Subcutaneous abdominal adipose tissue (tissue), 5 donors: ENCODE measurements around the gene PQBP1.

Experiments
- H3K27ac ChIP-seq: one replicate; pipeline ENCODE4 v1.7.0; 2013; ENCODE audit warnings: low read depth, mild to moderate bottlenecking, inconsistent platforms, low read length, moderate library complexity
- H3K27me3 ChIP-seq, 5 donors: one replicate each; pipeline ENCODE4 v1.7.0; 2013; ENCODE audit warnings: low read length in 5 of 5, inconsistent platforms in 1 of 5; ENCODE audit not compliant: control insufficient read depth in 5 of 5, insufficient read depth in 4 of 5
- H3K36me3 ChIP-seq, 5 donors: one replicate each; pipeline ENCODE4 v1.7.0; 2013; ENCODE audit warnings: low read length in 5 of 5; ENCODE audit not compliant: control insufficient read depth in 5 of 5, insufficient read depth in 5 of 5
- H3K4me1 ChIP-seq, 5 donors: one replicate each; pipeline ENCODE4 v1.7.0; 2013; ENCODE audit warnings: low read length in 5 of 5, mild to moderate bottlenecking in 3 of 5, moderate library complexity in 1 of 5; ENCODE audit not compliant: control insufficient read depth in 5 of 5, insufficient read depth in 5 of 5
- H3K4me3 ChIP-seq, 5 donors: one replicate each; pipeline ENCODE4 v1.7.0; 2013; ENCODE audit warnings: low read length in 5 of 5, low read depth in 1 of 5
- H3K9ac ChIP-seq, 5 donors: one replicate each; pipeline ENCODE4 v1.7.0; 2013; ENCODE audit warnings: low read length in 5 of 5, mild to moderate bottlenecking in 4 of 5, moderate library complexity in 3 of 5
- H3K9me3 ChIP-seq, 5 donors: one replicate each; pipeline ENCODE4 v1.7.0; 2013; ENCODE audit warnings: low read length in 5 of 5; ENCODE audit not compliant: control insufficient read depth in 5 of 5
- donor health status: healthy.
- donor health status: healthy.
- donor health status: healthy.
- donor health status: healthy.
- donor health status: healthy.

The PQBP1 gene

DNA sequence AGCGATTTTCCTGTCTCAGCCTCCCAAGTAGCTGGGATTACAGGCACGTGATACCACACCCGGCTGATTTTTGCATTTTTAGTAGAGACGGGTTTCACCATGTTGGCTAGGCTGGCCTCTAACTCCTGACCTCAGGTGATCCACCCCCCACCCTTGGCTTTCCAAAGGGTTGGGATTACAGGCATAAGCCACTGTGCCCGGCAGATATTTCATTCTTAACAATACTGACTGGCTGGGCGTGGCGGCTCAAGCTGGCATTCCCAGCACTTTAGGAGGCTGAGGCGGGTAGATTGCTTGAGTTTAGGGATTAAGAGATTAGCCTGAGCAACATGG, 1.3 kb downstream of the PQBP1 start:
- no peak overlapping the region for H3K9ac ChIP-seq
- peaks cover 0 to 38% (median 21%) of the 10 kb centered on the region in 5 donors for H3K36me3 ChIP-seq
- no peak overlapping the region for H3K4me3 ChIP-seq
- H3K9me3 ChIP-seq, result peaks cover 0 to 10% (median 7%) of the 10 kb centered on the region in 5 donors
- peaks cover 0 to 5% (median 5%) of the 10 kb centered on the region in 5 donors for H3K27me3 ChIP-seq
- peaks cover 2 to 16% (median 16%) of the 10 kb centered on the region in 5 donors for H3K4me1 ChIP-seq
- no peak overlapping the region for H3K27ac ChIP-seq

DNA sequence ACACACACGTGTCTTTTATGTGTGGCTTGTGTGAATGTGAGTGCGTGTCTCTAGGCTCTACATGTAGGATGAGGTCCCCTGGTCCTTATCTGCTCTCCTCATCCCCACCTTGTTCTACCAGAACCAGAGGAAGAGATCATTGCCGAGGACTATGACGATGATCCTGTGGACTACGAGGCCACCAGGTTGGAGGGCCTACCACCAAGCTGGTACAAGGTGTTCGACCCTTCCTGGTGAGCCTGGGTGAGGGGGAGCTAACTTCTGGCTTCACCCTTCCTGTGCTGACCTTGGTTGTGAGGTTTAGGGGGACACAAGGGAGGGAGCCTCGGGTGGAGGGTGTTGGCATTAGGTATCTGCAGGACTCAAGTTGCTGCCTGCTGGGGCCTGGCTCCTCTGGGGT, 3.3 kb downstream of the PQBP1 start:
- Histone ChIP-seq H3K4me1 (peaks cover 2 to 16% (median 16%) of the 10 kb centered on the region in 5 donors), H3K4me3 (no peak overlapping the region), H3K9me3 (peaks cover 0 to 10% (median 7%) of the 10 kb centered on the region in 5 donors), H3K27me3 (peaks cover 0 to 7% (median 5%) of the 10 kb centered on the region in 5 donors), H3K27ac (no peak overlapping the region), H3K9ac (no peak overlapping the region), H3K36me3 (peaks cover 0 to 48% (median 29%) of the 10 kb centered on the region in 5 donors)

DNA sequence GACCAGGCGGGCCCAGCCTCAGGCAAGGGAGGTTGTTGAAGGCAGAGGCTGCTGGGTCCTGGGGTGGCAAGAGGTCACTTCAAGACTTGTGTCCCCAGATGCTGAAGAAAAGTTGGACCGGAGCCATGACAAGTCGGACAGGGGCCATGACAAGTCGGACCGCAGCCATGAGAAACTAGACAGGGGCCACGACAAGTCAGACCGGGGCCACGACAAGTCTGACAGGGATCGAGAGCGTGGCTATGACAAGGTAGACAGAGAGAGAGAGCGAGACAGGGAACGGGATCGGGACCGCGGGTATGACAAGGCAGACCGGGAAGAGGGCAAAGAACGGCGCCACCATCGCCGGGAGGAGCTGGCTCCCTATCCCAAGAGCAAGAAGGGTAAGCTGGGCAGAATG, 4.4 kb downstream of the PQBP1 start:
- Histone ChIP-seq H3K9ac (no peak overlapping the region), H3K27me3 (peaks cover 0 to 7% (median 5%) of the 10 kb centered on the region in 5 donors), H3K9me3 (peaks cover 0 to 10% (median 4%) of the 10 kb centered on the region in 5 donors), H3K27ac (no peak overlapping the region), H3K4me1 (peaks cover 0 to 10% (median 7%) of the 10 kb centered on the region in 5 donors), H3K4me3 (no peak overlapping the region), H3K36me3 (peaks cover 0 to 55% (median 31%) of the 10 kb centered on the region in 5 donors)

DNA sequence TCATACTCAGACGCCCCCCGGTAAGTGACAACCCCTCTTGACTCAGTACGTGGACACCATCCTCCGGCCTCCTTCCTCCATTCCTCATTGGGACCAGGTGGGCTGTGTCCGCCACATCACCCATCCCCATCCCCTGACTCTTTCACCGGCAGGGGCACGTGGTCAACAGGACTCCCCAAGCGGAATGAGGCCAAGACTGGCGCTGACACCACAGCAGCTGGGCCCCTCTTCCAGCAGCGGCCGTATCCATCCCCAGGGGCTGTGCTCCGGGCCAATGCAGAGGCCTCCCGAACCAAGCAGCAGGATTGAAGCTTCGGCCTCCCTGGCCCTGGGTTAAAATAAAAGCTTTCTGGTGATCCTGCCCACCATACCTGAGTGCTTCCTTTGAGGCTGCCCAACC, 5.0 kb downstream of the PQBP1 start:
- H3K27me3 ChIP-seq, result peaks cover 0 to 7% (median 5%) of the 10 kb centered on the region in 5 donors
- H3K4me3 ChIP-seq, result no peak overlapping the region
- peaks cover 0 to 55% (median 31%) of the 10 kb centered on the region in 5 donors for H3K36me3 ChIP-seq
- peaks cover 0 to 10% (median 7%) of the 10 kb centered on the region in 5 donors for H3K4me1 ChIP-seq
- H3K9me3 ChIP-seq, result peaks cover 0 to 5% (median 0%) of the 10 kb centered on the region in 5 donors
- H3K9ac ChIP-seq, result no peak overlapping the region
- H3K27ac ChIP-seq, result no peak overlapping the region

DNA sequence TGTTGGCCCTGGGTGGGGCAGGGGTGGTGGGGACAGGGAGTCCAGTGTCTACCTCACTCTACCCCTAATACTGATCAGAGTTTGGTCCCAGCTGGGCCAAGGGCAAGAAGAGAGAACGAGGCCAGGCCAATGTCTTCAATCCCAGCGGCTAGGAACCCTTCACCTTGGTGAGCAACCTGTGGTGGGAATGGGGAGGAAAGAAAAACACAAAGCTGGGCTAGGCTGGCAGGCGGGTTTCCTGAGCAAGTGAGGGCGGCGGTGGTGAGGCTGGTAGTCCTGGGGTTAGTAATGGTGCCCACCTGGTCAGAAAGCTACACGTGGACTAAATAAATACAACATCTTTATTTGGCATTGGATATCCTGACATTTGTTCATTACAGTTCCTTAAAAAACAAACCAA, 5.6 kb downstream of the PQBP1 start:
- Histone ChIP-seq H3K27ac (no peak overlapping the region), H3K9ac (no peak overlapping the region), H3K9me3 (peaks cover 0 to 2% (median 0%) of the 10 kb centered on the region in 5 donors), H3K4me3 (no peak overlapping the region), H3K27me3 (peaks cover 0 to 7% (median 5%) of the 10 kb centered on the region in 5 donors), H3K4me1 (peaks cover 0 to 8% (median 5%) of the 10 kb centered on the region in 5 donors), H3K36me3 (peaks cover 0 to 55% (median 31%) of the 10 kb centered on the region in 5 donors)

DNA sequence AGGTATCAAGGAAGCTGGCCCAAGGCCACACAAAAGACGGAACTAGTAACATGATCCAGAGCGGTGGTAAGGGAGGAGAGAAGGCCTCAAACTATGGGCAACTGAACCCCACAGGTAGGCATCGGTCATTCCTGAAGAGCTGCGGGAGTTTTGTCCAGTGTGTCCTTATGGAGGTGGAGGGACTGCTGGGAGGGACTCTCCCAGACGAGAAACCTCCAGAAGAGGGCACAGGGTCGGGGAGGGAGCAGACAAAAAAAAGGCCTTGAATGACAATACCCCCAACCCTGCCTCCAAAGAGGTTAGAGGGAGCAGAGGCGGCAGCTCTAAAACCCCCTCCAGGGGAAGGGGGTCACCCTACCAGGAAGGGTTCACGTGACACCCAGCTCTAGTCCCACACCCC, 6.5 kb downstream of the PQBP1 start:
- no peak overlapping the region for H3K9ac ChIP-seq
- peaks cover 0 to 7% (median 5%) of the 10 kb centered on the region in 5 donors for H3K27me3 ChIP-seq
- no peak overlapping the region for H3K27ac ChIP-seq
- peaks cover 0 to 2% (median 0%) of the 10 kb centered on the region in 5 donors for H3K9me3 ChIP-seq
- H3K4me1 ChIP-seq, result peaks cover 0 to under 1% (median 0%) of the 10 kb centered on the region in 5 donors
- peaks cover 0 to 59% (median 32%) of the 10 kb centered on the region in 5 donors for H3K36me3 ChIP-seq
- H3K4me3 ChIP-seq, result no peak overlapping the region

DNA sequence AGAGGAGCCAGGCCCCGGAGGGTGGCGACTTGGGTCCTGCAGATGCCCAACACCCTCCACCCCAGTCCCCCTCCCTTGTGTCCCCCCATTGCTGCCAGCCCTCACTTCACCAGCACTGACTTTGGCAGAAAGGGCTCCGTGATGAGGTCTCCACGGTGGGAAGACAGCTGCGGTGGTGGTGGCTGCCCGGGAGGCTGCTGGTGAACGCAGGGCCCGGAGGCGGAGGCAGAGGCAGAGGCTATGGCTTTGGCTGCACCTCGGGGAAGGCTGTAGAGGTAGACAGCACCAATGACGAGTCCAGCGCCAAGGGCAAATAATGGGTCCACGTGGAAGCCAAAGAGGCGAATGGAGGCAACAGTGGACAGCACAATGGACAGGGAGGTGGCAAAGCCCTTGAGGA, 6.9 kb downstream of the PQBP1 start:
- Histone ChIP-seq H3K9me3 (peaks cover 0 to 2% (median 0%) of the 10 kb centered on the region in 5 donors), H3K27me3 (peaks cover 0 to 7% (median 5%) of the 10 kb centered on the region in 5 donors), H3K4me1 (no peaks in the 10 kb centered on the region), H3K36me3 (peaks cover 0 to 60% (median 34%) of the 10 kb centered on the region in 5 donors), H3K27ac (no peak overlapping the region), H3K4me3 (no peak overlapping the region), H3K9ac (no peak overlapping the region)

DNA sequence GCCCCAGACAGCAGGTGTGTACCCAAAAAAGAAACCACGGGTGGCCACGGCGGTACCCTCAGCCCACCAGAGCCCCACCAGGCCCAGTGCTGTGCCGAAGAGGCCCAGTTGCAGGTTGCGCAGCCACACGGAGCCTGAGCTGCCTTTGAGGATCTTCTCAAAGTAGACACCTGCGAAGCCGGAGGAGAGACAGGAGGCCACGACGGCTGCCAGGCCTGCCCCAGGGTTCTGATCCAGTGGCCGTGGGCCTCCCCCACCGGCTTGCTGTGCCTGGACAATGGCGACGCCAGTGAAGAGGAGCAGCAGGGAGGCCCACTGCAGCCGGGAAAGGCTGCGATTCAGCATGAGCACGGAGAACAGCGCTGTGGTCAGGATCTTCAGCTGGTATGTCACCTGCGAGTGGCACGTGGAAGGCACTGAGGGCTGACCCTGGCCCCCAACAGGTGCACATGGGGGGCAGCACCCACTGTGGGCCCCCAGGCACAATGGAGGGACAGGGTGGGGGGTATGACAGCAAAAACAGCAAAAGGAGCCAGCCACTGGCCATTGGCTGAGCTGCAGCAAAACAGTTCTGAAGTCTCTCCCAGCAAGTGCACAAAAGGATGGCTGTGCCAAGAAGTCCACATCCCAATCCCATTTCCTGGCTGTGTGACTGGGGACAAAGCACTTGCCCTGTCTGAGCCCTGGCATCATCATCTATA, 7.5 kb downstream of the PQBP1 start:
- Histone ChIP-seq H3K4me1 (peaks cover 0 to 2% (median 0%) of the 10 kb centered on the region in 5 donors), H3K9me3 (peaks cover 0 to 2% (median 0%) of the 10 kb centered on the region in 5 donors), H3K4me3 (no peak overlapping the region), H3K27ac (no peak overlapping the region), H3K36me3 (peaks cover 0 to 60% (median 36%) of the 10 kb centered on the region in 5 donors), H3K9ac (no peak overlapping the region), H3K27me3 (peaks cover 0 to 7% (median 7%) of the 10 kb centered on the region in 5 donors)

DNA sequence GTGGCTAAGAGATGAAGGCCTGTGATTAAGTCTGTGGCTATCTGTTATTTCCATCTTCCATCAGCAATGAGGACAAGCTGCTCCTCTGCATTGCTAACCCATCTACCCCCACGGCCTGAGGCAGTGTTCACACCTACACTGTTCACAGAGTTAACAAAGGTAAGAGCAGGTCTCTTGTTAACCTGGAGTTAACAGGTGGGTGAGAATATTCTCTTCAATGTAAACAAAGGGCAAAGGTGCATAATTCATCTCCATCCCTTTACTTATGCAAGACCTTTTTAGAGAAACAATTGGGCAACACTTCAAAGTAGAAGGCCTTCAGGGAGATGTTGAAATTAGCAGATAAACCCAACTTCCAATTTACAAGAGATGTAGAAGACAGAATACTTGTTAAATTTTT, 10.9 kb downstream of the PQBP1 start:
- Histone ChIP-seq H3K4me1 (peaks cover 2 to 16% (median 12%) of the 10 kb centered on the region in 5 donors), H3K27ac (no peak overlapping the region), H3K4me3 (no peak overlapping the region), H3K9me3 (peaks cover 0 to 5% (median 0%) of the 10 kb centered on the region in 5 donors), H3K27me3 (peaks cover 0 to 2% (median 2%) of the 10 kb centered on the region in 5 donors), H3K36me3 (peaks cover 0 to 33% (median 17%) of the 10 kb centered on the region in 5 donors), H3K9ac (no peak overlapping the region)

DNA sequence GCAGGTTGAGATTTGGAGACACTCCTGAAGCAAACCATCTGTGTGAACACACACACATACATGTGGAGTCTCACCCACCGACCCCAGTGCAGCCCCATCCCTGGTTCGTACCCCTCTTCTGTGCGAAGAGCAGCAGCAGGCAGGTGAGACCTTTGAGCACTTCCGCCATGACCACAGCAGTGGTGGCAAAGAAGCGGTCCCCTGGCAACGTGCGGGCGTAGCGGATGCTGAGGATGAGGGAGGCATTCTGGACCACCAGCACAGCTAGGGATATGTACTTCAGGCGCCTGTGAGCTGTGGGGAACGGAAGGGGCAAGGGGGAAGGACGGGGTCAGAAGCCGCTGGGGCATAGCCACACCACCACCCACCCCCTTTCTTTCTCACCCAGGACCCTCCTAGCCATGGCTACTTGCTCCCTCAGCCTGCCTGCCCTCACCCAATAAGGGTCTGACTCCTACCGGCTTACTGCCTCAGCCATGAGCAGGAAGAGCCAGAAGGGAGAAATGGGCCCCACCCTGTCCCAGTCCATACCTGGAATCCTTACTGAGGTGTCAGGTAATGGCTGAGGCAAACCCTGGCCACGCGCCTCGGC, 12.1 kb downstream of the PQBP1 start:
- Histone ChIP-seq H3K4me1 (peaks cover 2 to 16% (median 12%) of the 10 kb centered on the region in 5 donors), H3K36me3 (peaks cover 0 to 41% (median 16%) of the 10 kb centered on the region in 5 donors), H3K27ac (no peak overlapping the region), H3K4me3 (no peak overlapping the region), H3K27me3 (peaks cover 0 to 4% (median 2%) of the 10 kb centered on the region in 5 donors), H3K9ac (no peak overlapping the region), H3K9me3 (peaks cover 0 to 5% (median 0%) of the 10 kb centered on the region in 5 donors)
